Psoas muscle (tissue), 8 donors: Measurements from ENCODE around the gene AGPAT4. TPM values are rescaled to one million over a fixed set of nuclear protein-coding genes. Genes with fewer than 3 reads are reported as not detected.

Source experiments
- ATAC-seq, 4 donors: fragments of 200-7000 bp; cut with Tn5 transposase; one replicate each; pipeline ENCODE4 v1.9.1; 2020; ENCODE audit warnings: moderate library complexity in 3 of 4, mild to moderate bottlenecking in 2 of 4
- DNase-seq, 2 donors: peaks; one replicate each; pipeline ENCODE4 v3.0.0-alpha.2; 2020
- H3K27ac ChIP-seq: fragments of 200-600 bp; one replicate; pipeline ENCODE4 v1.8.0; 2022
- H3K27me3 ChIP-seq, 3 donors: fragments of 200-600 bp in 1 of 3; one replicate each; pipeline versions ENCODE4 v1.6.1 to v1.8.0; 2013 to 2022; ENCODE audit warnings: low read length in 2 of 3, mild to moderate bottlenecking in 2 of 3, moderate library complexity in 1 of 3; ENCODE audit not compliant: insufficient read depth in 3 of 3
- H3K36me3 ChIP-seq, 2 donors: fragments of 200-600 bp in 1 of 2; one replicate each; pipeline versions ENCODE4 v1.6.1 to v1.8.0; 2013 to 2022; ENCODE audit warnings: low read depth in 1 of 2, mild to moderate bottlenecking in 1 of 2, moderate library complexity in 1 of 2; ENCODE audit not compliant: insufficient read depth in 1 of 2
- H3K4me1 ChIP-seq: fragments of 200-600 bp; one replicate; pipeline ENCODE4 v1.8.0; 2022
- H3K4me3 ChIP-seq: fragments of 200-600 bp; one replicate; pipeline ENCODE4 v1.8.0; 2022; ENCODE audit warnings: mild to moderate bottlenecking
- H3K9me3 ChIP-seq: fragments of 200-600 bp; one replicate; pipeline ENCODE4 v1.8.0; 2022
- WGBS, 3 donors: extraction: QIAGEN DNeasy Blood & Tissue Kit; methylation state at CpG; one replicate each; pipeline versions ENCODE4 v1.1.6 to v1.1.7; 2013; 5-methylcytosine and 5-hydroxymethylcytosine counted together
- intact Hi-C, 2 donors: fragments of 100-400 bp; cut with DNase I; formaldehyde crosslinking; loops; one replicate each; pipeline versions ENCODE4 v1.11.0 to v1.14.2; 2022
- polyA plus RNA-seq, 3 donors: library from polyadenylated mRNA; stranded (reverse); fragments of 200-250 nt; gene quantifications; one replicate each; pipeline ENCODE4 v1.2.3, GENCODE V29; 2013
- total RNA-seq, 4 donors: library from RNA; stranded (reverse); fragmentation: NEBNext Ultra II Directional in 2 of 4; extraction: Animal tissue kit (Norgen Biotek cat#: 25700) in 2 of 4; gene quantifications; one replicate each; pipeline versions ENCODE4 v1.2.1 to v1.2.4, GENCODE V29; 2021 to 2023
- TF ChIP-seq, protein P1 (sequence below): fragments of 200-600 bp; IDR thresholded peaks from one replicate; pipeline ENCODE4 v1.8.0; 2022; ENCODE audit warnings: antibody characterized with exemption
- donor health status: healthy with polysubstance abuse.
- donor health status: DM: no; HTN: no; CAD: no; lungs with moderate emphysema.
- donor health status: Bipolar disorder and iron deficiency.
- donor health status: healthy.
- donor health status: DM: yes; HTN: yes; CAD: no.
- donor health status: DM: no; HTN: no; CAD: no.
- donor health status: DM: no; HTN: no; CAD: no.
- donor health status: DM: yes; HTN: yes; CAD: no.

AGPAT4 gene
- total and polyA plus RNA-seq, 7 donors = 0.18 to 1.7 (median 0.59) TPM

DNA sequence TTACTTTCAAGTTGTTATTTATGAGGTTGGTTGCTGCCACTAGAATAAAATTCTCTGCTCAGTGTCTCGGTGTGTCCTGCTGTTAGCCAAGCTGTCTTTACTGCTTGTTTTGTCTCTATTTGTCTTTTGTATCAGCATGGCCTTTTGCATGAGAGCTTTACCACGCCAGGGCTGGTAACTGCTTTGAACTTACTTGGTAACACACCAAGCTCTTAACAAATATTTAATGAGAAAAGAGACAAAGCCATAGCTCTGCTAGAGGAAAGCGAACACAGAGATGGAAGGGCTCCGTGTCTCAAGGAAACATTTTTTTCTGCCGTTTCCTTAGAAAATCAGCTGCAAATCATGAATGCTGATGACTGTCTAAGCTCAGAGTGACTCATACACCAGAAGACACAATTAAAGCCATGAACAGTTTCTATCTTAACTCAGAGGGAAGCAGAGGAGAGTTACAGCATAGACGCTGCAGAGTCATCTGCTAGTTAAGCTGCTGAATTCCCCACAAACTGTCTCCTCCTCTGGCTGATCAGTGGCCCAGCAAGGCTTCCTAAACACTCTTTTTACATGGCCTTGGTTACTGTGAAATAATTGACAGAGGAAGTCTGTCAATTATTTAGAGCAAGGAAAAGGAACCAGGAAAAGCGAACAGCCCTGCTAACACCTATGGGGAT is 44.8 kb downstream of the AGPAT4 start:
- ATAC-seq = peak in 3 of 4 donors; percentile 59 to 63 (median 60)
- Histone ChIP-seq H3K4me3 (peak overlapping the region; percentile 7), H3K36me3 (no peaks in the 10 kb centered on the region), H3K27ac (peak overlapping the region; percentile 30), H3K9me3 (no peaks in the 10 kb centered on the region), H3K27me3 (no peaks in the 10 kb centered on the region), H3K4me1 (no peaks in the 10 kb centered on the region)
- TF ChIP-seq, protein P1, sequence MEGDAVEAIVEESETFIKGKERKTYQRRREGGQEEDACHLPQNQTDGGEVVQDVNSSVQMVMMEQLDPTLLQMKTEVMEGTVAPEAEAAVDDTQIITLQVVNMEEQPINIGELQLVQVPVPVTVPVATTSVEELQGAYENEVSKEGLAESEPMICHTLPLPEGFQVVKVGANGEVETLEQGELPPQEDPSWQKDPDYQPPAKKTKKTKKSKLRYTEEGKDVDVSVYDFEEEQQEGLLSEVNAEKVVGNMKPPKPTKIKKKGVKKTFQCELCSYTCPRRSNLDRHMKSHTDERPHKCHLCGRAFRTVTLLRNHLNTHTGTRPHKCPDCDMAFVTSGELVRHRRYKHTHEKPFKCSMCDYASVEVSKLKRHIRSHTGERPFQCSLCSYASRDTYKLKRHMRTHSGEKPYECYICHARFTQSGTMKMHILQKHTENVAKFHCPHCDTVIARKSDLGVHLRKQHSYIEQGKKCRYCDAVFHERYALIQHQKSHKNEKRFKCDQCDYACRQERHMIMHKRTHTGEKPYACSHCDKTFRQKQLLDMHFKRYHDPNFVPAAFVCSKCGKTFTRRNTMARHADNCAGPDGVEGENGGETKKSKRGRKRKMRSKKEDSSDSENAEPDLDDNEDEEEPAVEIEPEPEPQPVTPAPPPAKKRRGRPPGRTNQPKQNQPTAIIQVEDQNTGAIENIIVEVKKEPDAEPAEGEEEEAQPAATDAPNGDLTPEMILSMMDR = no peak
- DNase-seq = no peak
- WGBS, 3 donors = 39 to 59% (median 43%) methylated on average over 7 of the region's 7 CpGs
- intact Hi-C loops = no loop called here

DNA sequence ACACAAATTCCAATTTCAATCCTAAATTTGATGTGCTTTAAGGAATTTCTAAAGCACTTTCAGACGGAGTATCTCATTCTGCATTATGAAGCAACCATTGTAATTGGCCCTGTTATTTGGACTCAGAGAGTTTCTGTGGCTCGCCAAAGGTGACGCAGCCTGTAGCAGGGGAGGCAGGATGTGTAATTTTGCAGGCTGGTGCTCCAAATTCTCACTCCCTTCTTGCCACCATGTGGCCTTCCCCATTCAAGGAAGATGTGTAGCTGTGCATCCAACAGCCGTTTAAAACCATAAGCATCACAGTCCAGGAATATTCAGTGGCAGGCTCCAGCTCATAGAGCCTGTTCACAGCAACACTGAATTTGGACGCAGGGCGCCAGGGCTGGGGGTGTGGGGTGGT is 45.8 kb downstream of the AGPAT4 start:
- no peaks in the 10 kb centered on the region for H3K36me3 ChIP-seq
- ATAC-seq = peak in 1 of 4 donors; percentile 59
- no peak overlapping the region for H3K4me3 ChIP-seq
- 58 to 74% (median 67%) methylated on average over 6 of the region's 6 CpGs for WGBS, 3 donors
- DNase-seq = peak; percentile 58 to 68
- H3K27ac ChIP-seq = no peak overlapping the region
- no peaks in the 10 kb centered on the region for H3K4me1 ChIP-seq
- H3K27me3 ChIP-seq = no peaks in the 10 kb centered on the region
- no peaks in the 10 kb centered on the region for H3K9me3 ChIP-seq
- TF ChIP-seq, protein P1 = no peak
- intact Hi-C loops = no loop called here

GRCh38 chr6:161227004-161227960 is 46.6 kb downstream of the AGPAT4 start:
- TF ChIP-seq, protein P1 = no peak
- no peak overlapping the region for H3K27ac ChIP-seq
- H3K4me3 ChIP-seq = no peak overlapping the region
- H3K9me3 ChIP-seq = no peaks in the 10 kb centered on the region
- no peaks in the 10 kb centered on the region for H3K36me3 ChIP-seq
- no peak for ATAC-seq
- 83 to 85% (median 83%) methylated on average over 15 of the region's 15 CpGs for WGBS, 3 donors
- intact Hi-C loops = no loop called here
- H3K4me1 ChIP-seq = no peaks in the 10 kb centered on the region
- no peak for DNase-seq
- H3K27me3 ChIP-seq = no peaks in the 10 kb centered on the region

GRCh38 chr6:161226009-161226964 is 47.6 kb downstream of the AGPAT4 start:
- TF ChIP-seq, protein P1 = no peak
- Histone ChIP-seq H3K9me3 (no peaks in the 10 kb centered on the region), H3K27ac (no peak overlapping the region), H3K27me3 (no peaks in the 10 kb centered on the region), H3K4me1 (no peaks in the 10 kb centered on the region), H3K4me3 (no peak overlapping the region), H3K36me3 (no peaks in the 10 kb centered on the region)
- intact Hi-C loops = no loop called here
- ATAC-seq (no peak), DNase-seq (no peak)
- 71 to 76% (median 75%) methylated on average over 8 of the region's 8 CpGs for WGBS, 3 donors
